Epithelial cell of esophagus (primary cell): ENCODE measurements around the gene PGAM5.

Experiments
- DNase-seq: peaks from one replicate; pipeline ENCODE4 v3.0.0; 2010; ENCODE audit warnings: low read depth
- H3K4me3 ChIP-seq: 2 replicates; pipeline ENCODE4 v1.5.1; 2011; ENCODE audit warnings: mild to moderate bottlenecking, low read length, control low read depth
- TF ChIP-seq, protein P1 (sequence below): IDR thresholded peaks from 2 replicates; pipeline ENCODE4 v1.5.1; 2011; ENCODE audit warnings: low read depth, mild to moderate bottlenecking, low read length, control low read depth, inconsistent platforms; ENCODE audit not compliant: insufficient read depth; ENCODE audit errors: missing control alignments

Gene PGAM5

DNA sequence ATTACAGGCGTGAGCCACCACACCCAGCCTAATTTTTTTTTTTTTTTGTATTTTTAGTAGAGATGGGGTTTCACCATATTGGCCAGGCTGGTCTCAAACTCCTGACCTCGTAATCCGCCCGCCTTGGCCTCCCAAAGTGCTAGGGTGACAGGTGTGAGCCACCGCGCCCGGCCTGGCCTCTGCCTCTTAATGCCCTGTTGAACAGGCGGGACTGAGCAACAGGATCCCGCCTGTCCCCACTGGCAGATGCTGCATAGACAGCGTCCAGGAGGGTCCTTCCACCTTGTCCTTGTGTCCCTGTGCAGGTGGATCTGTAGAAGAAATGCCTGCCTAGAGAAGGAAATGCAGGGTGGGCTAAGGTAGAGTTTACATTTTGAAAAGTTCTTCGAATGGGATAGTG, 5.7 kb downstream of the PGAM5 start:
- no peak overlapping the region for H3K4me3 ChIP-seq
- DNase-seq = no peak
- TF ChIP-seq, protein P1, sequence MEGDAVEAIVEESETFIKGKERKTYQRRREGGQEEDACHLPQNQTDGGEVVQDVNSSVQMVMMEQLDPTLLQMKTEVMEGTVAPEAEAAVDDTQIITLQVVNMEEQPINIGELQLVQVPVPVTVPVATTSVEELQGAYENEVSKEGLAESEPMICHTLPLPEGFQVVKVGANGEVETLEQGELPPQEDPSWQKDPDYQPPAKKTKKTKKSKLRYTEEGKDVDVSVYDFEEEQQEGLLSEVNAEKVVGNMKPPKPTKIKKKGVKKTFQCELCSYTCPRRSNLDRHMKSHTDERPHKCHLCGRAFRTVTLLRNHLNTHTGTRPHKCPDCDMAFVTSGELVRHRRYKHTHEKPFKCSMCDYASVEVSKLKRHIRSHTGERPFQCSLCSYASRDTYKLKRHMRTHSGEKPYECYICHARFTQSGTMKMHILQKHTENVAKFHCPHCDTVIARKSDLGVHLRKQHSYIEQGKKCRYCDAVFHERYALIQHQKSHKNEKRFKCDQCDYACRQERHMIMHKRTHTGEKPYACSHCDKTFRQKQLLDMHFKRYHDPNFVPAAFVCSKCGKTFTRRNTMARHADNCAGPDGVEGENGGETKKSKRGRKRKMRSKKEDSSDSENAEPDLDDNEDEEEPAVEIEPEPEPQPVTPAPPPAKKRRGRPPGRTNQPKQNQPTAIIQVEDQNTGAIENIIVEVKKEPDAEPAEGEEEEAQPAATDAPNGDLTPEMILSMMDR = no peak

DNA sequence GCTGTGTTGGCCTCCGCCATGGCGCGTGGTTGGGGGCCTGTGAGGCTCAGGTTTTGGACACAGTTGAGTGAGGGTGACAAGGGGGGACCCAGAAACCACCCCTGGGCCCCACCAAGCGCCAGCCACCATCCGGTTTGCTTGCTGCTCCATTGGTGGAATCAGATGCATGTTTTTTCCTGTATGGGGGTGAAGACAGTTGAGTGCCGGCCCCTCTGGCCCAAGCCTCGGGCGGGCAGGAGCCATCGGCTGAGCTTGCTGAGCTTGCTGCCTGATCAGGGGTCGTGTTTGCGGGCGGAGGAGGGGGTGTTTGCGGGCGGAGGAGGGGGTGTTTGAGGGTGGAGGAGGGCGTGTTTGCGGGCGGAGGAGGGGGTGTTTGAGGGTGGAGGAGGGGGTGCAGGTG, 6.4 kb downstream of the PGAM5 start:
- no peak overlapping the region for H3K4me3 ChIP-seq
- TF ChIP-seq, protein P1 = no peak
- DNase-seq = no peak

DNA sequence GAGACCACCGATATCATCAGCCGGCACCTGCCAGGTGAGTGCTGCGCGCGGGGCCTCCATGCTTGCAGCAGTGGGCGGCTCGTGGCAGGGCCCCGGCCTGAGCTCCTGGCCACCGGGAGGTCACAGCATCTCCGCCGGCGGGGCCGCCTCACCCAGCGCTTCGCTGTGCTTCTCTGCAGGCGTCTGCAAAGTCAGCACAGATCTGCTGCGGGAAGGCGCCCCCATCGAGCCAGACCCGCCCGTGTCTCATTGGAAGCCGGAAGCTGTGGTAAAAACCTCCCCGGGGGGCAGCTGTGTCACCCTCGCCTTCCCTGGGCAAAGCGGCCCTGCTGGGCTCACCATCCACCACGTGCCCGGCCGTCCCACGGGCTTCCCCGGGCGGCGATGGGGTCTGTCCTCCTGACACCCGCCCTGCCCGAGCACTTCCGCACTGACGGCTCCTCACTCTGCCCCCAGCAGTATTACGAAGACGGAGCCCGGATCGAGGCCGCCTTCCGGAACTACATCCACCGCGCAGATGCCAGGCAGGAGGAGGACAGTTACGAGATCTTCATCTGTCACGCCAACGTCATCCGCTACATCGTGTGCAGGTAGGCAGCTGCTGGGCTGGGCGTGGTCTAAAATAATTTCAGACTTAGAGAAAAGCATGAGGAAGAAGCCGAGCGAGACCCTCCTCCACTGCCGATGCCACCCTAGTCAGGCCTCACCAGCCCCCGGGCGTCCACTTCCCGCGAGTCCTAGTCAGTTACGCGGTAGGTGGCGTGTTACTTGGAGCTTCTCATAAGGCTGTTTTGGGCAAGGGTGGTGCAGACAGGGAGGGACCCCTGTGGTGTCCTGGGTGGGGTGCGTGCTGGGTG, 7.1 kb downstream of the PGAM5 start:
- no peak for DNase-seq
- H3K4me3 ChIP-seq = no peak overlapping the region
- TF ChIP-seq, protein P1 = no peak

DNA sequence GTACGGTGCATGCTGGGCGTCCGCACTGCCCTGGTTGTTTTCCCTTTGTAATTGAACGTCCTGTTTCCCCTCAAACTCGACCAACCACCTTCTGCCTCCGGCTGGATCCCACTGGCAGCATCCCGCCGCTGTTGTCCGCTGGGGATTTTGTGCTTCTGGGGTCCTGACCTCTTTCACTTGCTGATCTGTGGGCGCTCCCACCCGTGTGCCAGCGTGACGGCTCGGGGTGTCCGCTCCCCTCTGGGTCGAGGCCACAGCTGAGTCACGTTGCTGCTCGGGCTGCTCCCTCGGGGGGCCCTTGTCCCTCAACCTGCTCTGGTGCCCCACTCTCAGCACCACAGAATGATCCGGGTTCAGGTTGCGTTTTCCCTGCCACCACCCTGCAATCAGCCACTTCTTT, 8.0 kb downstream of the PGAM5 start:
- no peak overlapping the region for H3K4me3 ChIP-seq
- no peak for DNase-seq
- TF ChIP-seq, protein P1 = no peak

DNA sequence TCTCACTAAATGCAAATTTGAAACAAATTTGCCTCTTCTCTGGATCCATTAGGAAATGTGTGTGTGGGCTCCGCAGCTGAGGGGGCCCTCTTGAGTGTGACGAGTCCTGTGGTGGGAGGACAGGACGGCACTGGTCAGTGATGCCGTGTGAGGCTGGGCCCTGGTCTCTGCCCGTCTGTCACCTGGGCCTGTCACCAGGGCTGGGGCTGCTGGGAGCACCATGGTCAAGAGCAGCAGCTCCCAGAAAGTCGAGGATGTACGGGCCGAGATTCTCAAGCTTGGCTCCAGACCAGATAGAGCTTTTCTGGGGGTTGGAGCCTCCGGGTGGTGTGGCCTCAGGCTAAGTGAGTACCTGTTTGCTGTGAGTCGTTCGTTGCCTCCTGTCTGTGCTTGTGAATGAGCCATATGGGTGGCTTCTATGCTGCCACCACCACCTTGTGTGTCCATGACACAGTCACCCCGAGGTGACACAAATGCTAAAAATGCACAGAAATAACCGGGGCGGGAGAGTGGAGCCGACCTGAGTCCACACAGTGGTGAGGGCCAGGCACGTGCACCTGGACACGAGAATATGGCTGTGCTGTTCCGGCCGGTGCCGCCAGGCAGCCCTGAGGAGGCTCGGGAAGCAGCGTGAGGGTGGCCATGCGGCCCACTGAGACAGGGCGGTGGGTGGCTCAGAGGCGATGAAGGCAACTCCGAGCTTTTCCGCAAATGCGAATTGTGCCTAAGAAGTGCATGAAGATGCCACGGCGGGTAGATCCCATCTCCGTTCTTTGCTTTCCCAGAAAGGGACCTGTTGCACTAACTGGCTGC, 8.7 kb downstream of the PGAM5 start:
- DNase-seq = peak; percentile 51
- H3K4me3 ChIP-seq = no peak overlapping the region
- TF ChIP-seq, protein P1 = no peak

DNA sequence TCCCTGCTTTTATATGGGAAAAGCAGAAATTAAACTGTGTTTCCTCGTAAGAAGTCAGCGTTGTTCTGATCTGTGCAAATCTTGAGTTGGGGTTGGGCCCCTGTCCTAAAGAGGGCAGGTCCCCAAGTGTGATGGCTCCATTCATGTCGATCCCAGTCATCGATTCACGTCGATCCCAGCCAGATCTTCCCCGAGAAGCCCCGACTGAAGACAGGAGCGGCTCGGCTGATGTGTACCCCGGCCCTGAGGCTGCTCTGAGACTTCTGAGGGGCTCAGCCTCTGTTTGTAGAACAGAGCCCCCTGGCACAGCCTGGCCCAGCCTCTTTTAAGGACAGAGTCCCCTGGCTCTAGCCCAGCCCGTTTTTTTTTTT, 9.3 kb downstream of the PGAM5 start:
- DNase-seq = no peak
- TF ChIP-seq, protein P1 = no peak
- no peak overlapping the region for H3K4me3 ChIP-seq
